Fibroblast of peridontal ligament (primary cell): ENCODE data around the gene TALDO1.

Experiments
- DNase-seq: peaks from one replicate; pipeline ENCODE4 v3.0.0-alpha.2; 2010; ENCODE audit errors: extremely low read depth

Gene TALDO1

GRCh38 chr11:787084-787675 lies 39.9 kb downstream of the TALDO1 start:
- DNase-seq, result no peak

GRCh38 chr11:788009-788640 lies 40.9 kb downstream of the TALDO1 start:
- no peak for DNase-seq

- no peak for DNase-seq
Observed at GRCh38 chr11:788953-789940, 42.0 kb downstream of the TALDO1 start.

GRCh38 chr11:789943-790342 lies 42.7 kb downstream of the TALDO1 start, which contains the start of gene CEND1:
Gene CEND1 (minus strand): TSS chr11:790090. CDS start chr11:788576, 1,514 bp downstream.
- DNase-seq, result peak; percentile 36

- no peak for DNase-seq
Observed at GRCh38 chr11:790721-791564, 43.7 kb downstream of the TALDO1 start.

- no peak for DNase-seq
Observed at GRCh38 chr11:791658-792534, 44.6 kb downstream of the TALDO1 start.

- DNase-seq, result no peak
Observed at GRCh38 chr11:792535-792821, 45.2 kb downstream of the TALDO1 start.

GRCh38 chr11:792873-793272 lies 45.6 kb downstream of the TALDO1 start:
- DNase-seq, result no peak

GRCh38 chr11:793556-793955 lies 46.3 kb downstream of the TALDO1 start:
- DNase-seq, result no peak

- DNase-seq, result no peak
Observed at GRCh38 chr11:794013-794765, 46.9 kb downstream of the TALDO1 start.

GRCh38 chr11:794766-795633 lies 47.7 kb downstream of the TALDO1 start:
- DNase-seq, result no peak

- peak; percentile 68 for DNase-seq
Observed at GRCh38 chr11:795634-796564, 48.6 kb downstream of the TALDO1 start.

GRCh38 chr11:796565-797295 lies 49.5 kb downstream of the TALDO1 start:
- no peak for DNase-seq

- DNase-seq, result peak; percentile 73
Observed at GRCh38 chr11:797296-798092, 50.2 kb downstream of the TALDO1 start.

- peak; percentile 52 for DNase-seq
Observed at GRCh38 chr11:798093-798713, 50.9 kb downstream of the TALDO1 start, which contains the start of gene SLC25A22. Gene SLC25A22 (minus strand): TSS chr11:798281. CDS start chr11:795006, 3,275 bp downstream.
